SU-DHL-6 (cell line): ENCODE results near the gene GRID1.

Source experiments
- CTCF ChIP-seq: fragments of 200-600 bp; sonication (generic); IDR thresholded peaks from one replicate; pipeline ENCODE4 v1.5.1; 2017; ENCODE audit warnings: antibody characterized with exemption, mild to moderate bottlenecking, low read length, moderate library complexity; ENCODE audit not compliant: insufficient read depth, poor library complexity, severe bottlenecking
- EZH2phosphoT487 ChIP-seq: fragments of 200-600 bp; sonication (generic), shearing (Covaris generic); conservative IDR thresholded peaks from 2 replicates; pipeline ENCODE4 v1.6.1; 2018; ENCODE audit warnings: mild to moderate bottlenecking, antibody characterized with exemption, low read length, moderate library complexity, mixed read lengths

- TF ChIP-seq CTCF, result no peak
- TF ChIP-seq EZH2phosphoT487, result no peak
Observed at GRCh38 chr10:85788570-85788969, 578.0 kb downstream of the GRID1 start.
